ENCODE results near the gene SUMF1. TPM values are rescaled to one million over a fixed set of nuclear protein-coding genes. Genes with fewer than 3 reads are reported as not detected.

SUMF1 gene
- total and polyA plus RNA-seq, 2 experiments from 2014 or later = 23.5 to 29.9 TPM

DNA sequence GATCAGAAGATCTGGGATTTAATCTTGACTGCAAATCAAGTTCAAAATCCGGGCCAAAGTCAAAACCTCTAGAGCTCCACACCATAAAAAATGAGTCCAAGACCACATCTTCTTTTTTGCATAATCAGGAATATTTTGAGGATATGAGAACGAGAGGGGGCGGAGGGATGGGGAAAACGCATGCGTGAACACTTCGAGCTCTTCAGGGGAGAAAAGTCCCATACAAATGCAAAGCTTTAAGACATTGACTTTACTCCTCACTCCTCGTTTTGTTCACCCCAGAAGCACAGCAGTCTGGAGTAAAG lies 68.2 kb downstream of the SUMF1 start:
- Histone ChIP-seq H3K4me3 (no peak overlapping the region), H3K4me1 (ENCODE audit: low read depth) (no peaks in the 10 kb centered on the region), H3K27ac (no peak overlapping the region), H3K36me3 (no peaks in the 10 kb centered on the region), H3K27me3 (no peaks in the 10 kb centered on the region), H3K9me3 (ENCODE audit: low read depth) (no peaks in the 10 kb centered on the region)
- DNase-seq (ENCODE audit: low read depth in 1 of 2, low spot score in 1 of 2) = no peak
- TF ChIP-seq, protein P1, sequence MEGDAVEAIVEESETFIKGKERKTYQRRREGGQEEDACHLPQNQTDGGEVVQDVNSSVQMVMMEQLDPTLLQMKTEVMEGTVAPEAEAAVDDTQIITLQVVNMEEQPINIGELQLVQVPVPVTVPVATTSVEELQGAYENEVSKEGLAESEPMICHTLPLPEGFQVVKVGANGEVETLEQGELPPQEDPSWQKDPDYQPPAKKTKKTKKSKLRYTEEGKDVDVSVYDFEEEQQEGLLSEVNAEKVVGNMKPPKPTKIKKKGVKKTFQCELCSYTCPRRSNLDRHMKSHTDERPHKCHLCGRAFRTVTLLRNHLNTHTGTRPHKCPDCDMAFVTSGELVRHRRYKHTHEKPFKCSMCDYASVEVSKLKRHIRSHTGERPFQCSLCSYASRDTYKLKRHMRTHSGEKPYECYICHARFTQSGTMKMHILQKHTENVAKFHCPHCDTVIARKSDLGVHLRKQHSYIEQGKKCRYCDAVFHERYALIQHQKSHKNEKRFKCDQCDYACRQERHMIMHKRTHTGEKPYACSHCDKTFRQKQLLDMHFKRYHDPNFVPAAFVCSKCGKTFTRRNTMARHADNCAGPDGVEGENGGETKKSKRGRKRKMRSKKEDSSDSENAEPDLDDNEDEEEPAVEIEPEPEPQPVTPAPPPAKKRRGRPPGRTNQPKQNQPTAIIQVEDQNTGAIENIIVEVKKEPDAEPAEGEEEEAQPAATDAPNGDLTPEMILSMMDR (IDR thresholded peaks at IDR 0.05; ENCODE audit: low read depth, low read length) = no peak

DNA sequence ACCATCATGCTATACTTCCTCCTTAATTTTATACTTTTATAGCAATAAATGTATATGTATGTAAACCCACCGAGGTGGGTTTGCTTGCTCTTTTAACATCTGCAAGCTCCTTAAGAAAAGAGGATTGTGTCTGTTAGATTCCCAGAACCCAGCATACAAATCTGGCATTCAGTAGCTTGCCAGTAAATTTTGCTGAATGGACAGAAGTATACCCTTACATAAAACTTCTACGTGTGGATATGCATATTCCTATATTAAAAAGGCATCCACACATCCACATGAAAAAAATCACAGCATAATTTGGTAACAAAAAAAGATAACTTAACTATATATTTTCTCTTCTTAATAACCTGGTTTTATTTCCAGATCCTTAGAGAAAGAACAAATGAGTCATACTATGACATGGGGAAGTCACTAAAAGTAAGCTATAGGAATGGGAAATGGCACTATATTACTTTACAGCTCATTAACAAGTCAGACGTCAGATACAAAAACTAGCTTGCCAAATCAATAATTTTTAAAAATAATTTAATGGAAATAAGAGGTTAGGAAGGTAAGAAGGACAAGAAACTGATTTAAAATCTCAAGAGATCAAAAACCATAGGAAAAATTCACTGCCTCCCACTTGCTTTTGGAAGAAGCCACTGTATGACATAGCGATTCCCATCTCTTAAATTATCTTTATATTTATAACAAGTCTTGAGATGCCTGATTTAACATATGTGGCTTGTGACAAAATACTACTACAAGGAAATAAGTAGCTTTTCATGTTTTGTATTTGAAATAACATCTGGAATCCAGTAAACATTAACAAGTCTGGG lies 68.7 kb downstream of the SUMF1 start:
- H3K4me3 ChIP-seq = no peak overlapping the region
- no peak for DNase-seq (ENCODE audit: low read depth in 1 of 2, low spot score in 1 of 2)
- no peaks in the 10 kb centered on the region for H3K4me1 ChIP-seq (ENCODE audit: low read depth)
- H3K36me3 ChIP-seq = no peaks in the 10 kb centered on the region
- no peaks in the 10 kb centered on the region for H3K9me3 ChIP-seq (ENCODE audit: low read depth)
- H3K27me3 ChIP-seq = no peaks in the 10 kb centered on the region
- TF ChIP-seq, protein P1 (IDR thresholded peaks at IDR 0.05; ENCODE audit: low read depth, low read length) = no peak
- H3K27ac ChIP-seq = no peak overlapping the region

DNA sequence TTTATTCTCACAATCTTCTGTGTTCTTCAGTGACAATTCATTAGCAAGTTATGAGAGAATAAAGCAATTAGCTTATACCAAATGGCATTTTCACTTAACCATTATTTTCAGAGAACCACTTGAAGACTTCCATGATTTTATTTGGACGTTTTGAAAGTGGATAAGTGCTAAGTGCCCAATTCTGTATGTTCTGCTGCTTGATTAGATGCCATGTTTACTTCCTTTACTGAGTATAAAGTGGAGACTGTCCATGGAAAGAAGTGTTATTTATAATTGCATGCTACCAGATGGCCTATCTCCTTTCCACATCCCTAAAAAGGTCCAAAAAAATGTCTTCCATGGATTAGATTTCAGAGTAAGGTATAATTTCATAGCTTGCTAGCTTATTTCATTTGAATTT lies 69.6 kb downstream of the SUMF1 start:
- no peaks in the 10 kb centered on the region for H3K36me3 ChIP-seq
- DNase-seq (ENCODE audit: low read depth in 1 of 2, low spot score in 1 of 2) = no peak
- H3K27me3 ChIP-seq = no peaks in the 10 kb centered on the region
- TF ChIP-seq, protein P1 (IDR thresholded peaks at IDR 0.05; ENCODE audit: low read depth, low read length) = no peak
- no peak overlapping the region for H3K27ac ChIP-seq
- no peaks in the 10 kb centered on the region for H3K4me1 ChIP-seq (ENCODE audit: low read depth)
- H3K4me3 ChIP-seq = no peak overlapping the region
- no peaks in the 10 kb centered on the region for H3K9me3 ChIP-seq (ENCODE audit: low read depth)

DNA sequence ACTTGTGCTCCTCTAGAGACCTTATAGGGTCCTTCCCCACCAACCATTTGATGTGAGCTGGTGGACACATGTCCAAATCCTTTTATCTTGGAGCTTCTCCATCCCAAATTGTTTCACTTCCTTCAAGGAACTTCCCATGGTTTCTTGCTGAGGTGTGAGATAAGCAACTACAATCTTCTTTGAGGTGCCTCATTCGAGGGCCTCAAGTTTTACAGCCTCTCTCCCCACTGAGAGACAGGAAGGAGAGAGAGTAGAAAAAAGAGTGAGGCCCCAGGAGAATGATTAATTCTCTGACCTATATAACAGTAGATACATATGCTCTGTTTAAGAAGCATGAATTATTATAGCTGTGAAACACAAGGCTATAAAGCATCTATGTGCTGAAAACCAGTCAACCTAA lies 70.5 kb downstream of the SUMF1 start:
- H3K9me3 ChIP-seq (ENCODE audit: low read depth) = no peaks in the 10 kb centered on the region
- no peak for DNase-seq (ENCODE audit: low read depth in 1 of 2, low spot score in 1 of 2)
- H3K4me3 ChIP-seq = no peak overlapping the region
- no peaks in the 10 kb centered on the region for H3K36me3 ChIP-seq
- TF ChIP-seq, protein P1 (IDR thresholded peaks at IDR 0.05; ENCODE audit: low read depth, low read length) = no peak
- no peaks in the 10 kb centered on the region for H3K4me1 ChIP-seq (ENCODE audit: low read depth)
- no peak overlapping the region for H3K27ac ChIP-seq
- H3K27me3 ChIP-seq = no peaks in the 10 kb centered on the region

DNA sequence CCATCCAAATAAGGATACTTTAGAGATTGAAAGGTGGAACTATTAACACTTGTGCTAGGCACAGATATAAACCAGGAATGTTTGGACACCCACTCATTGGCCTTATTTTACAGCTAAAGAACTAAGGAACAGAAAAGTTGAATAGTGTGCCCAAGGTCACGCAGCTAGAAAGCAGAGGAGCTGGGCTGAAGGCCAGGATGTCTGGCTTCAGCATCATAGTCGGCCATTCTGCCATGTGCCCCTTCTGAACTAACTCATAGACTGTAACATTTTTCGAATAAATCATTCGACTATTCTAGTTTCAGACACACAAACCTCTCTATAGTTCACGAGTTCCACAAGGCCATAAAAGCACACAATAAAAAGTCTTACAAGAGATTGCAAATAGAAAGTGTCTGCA lies 71.1 kb downstream of the SUMF1 start:
- Histone ChIP-seq H3K4me1 (ENCODE audit: low read depth) (no peaks in the 10 kb centered on the region), H3K9me3 (ENCODE audit: low read depth) (no peaks in the 10 kb centered on the region), H3K36me3 (no peaks in the 10 kb centered on the region), H3K27me3 (no peaks in the 10 kb centered on the region), H3K4me3 (no peak overlapping the region), H3K27ac (no peak overlapping the region)
- TF ChIP-seq, protein P1 (IDR thresholded peaks at IDR 0.05; ENCODE audit: low read depth, low read length) = no peak
- no peak for DNase-seq (ENCODE audit: low read depth in 1 of 2, low spot score in 1 of 2)

Data from cardiac muscle cell (in vitro differentiated cells and primary cell).